NCI-H526 (cell line): ENCODE measurements around the gene DOC2A.

Source experiments
- DNase-seq, 2 experiments: peaks; one replicate each; lab custom pipeline; 2025; lab: John Stamatoyannopoulos, UW

The DOC2A gene

DNA sequence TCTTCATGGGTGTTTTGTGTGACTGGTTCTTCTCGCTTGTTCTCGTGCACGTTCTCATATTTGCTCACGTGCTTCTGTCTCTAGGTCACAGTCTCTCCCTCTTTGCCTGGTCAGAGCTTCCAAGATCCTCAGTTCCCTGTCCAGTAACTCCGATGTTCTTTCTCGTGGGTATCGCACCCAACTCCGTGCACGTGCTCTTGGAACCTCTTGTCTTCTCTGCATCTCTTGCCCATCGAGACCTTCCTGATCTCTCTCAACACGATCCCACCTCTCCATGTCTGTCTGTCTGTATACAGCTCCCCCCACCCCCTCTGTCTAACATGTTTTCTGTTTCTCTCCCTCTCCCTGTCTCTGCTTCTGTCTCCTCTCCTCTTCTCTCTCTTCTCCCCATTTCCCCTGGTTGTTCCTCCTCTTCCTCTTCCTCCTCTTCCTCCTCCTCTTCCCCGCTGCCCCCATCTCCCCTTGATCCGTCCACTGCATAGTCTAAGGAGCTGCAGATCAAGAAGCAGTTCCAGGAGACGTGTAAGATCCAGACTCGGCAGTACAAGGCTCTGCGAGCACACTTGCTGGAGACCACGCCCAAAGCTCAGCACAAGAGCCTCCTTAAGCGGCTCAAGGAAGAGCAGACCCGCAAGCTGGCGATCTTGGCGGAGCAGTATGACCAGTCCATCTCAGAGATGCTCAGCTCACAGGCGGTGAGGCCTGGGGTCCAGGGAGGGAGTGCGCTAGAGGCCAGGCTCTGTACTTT, 21.5 kb downstream of the DOC2A start:
- no peak for DNase-seq

DNA sequence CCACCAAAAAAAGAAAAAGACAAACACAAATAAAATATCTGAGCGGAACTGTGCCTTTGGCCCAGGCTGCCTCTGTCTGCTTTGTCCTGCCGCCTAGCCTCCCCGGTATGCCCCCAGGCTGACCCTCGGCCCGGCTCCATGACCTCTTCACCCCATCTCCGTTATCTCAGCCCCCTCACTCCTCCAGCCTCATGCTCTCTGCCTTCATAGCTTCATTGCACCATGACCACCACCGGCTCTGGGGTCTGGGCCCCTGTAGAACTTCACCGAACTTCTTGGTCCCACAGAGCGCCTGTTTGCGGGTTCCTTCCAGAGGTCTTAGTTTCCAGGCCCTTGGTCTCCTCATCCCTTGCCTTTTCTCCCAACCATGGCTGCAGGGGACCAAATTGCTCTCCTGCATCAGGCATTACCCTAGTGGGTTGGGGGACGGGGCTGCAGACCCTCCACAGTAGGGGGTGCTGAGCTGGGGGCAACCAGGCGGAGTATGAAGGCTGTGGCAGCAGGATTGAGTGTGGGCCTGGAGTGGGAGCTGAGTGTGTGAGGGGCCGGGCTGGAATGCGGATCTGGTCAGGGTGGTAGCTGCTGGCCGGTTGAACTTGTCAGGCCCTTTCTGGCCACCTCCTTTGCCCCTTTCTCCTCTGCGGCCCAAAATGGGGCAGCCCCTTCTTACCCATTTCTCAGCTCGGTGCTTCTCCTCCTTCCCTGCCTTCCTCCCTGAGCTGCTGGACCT, 22.3 kb downstream of the DOC2A start:
- DNase-seq: no peak

DNA sequence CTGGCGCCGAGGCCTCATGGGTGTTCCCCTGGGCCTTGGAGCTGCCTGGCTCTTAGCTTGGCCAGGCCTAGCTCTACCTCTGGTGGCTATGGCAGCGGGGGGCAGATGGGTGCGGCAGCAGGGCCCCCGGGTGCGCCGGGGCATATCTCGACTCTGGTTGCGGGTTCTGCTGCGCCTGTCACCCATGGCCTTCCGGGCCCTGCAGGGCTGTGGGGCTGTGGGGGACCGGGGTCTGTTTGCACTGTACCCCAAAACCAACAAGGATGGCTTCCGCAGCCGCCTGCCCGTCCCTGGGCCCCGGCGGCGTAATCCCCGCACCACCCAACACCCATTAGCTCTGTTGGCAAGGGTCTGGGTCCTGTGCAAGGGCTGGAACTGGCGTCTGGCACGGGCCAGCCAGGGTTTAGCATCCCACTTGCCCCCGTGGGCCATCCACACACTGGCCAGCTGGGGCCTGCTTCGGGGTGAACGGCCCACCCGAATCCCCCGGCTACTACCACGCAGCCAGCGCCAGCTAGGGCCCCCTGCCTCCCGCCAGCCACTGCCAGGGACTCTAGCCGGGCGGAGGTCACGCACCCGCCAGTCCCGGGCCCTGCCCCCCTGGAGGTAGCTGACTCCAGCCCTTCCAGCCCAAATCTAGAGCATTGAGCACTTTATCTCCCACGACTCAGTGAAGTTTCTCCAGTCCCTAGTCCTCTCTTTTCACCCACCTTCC, 23.3 kb downstream of the DOC2A start:
- no peak for DNase-seq

DNA sequence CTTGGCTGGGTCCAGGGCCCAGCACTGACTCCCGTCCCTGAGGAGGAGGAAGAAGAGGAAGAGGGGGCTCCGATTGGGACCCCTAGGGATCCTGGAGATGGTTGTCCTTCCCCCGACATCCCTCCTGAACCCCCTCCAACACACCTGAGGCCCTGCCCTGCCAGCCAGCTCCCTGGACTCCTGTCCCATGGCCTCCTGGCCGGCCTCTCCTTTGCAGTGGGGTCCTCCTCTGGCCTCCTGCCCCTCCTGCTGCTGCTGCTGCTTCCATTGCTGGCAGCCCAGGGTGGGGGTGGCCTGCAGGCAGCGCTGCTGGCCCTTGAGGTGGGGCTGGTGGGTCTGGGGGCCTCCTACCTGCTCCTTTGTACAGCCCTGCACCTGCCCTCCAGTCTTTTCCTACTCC, 23.9 kb downstream of the DOC2A start:
- DNase-seq: no peak

DNA sequence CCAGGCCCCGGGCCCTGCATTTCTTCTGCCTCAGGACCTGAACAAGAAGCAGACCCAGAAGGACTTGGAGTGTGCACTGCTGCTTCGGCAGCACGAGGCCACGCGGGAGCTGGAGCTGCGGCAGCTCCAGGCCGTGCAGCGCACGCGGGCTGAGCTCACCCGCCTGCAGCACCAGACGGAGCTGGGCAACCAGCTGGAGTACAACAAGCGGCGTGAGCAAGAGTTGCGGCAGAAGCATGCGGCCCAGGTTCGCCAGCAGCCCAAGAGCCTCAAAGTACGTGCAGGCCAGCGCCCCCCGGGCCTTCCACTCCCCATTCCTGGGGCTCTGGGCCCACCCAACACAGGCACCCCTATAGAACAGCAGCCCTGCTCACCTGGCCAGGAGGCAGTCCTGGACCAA, 24.6 kb downstream of the DOC2A start:
- no peak for DNase-seq

DNA sequence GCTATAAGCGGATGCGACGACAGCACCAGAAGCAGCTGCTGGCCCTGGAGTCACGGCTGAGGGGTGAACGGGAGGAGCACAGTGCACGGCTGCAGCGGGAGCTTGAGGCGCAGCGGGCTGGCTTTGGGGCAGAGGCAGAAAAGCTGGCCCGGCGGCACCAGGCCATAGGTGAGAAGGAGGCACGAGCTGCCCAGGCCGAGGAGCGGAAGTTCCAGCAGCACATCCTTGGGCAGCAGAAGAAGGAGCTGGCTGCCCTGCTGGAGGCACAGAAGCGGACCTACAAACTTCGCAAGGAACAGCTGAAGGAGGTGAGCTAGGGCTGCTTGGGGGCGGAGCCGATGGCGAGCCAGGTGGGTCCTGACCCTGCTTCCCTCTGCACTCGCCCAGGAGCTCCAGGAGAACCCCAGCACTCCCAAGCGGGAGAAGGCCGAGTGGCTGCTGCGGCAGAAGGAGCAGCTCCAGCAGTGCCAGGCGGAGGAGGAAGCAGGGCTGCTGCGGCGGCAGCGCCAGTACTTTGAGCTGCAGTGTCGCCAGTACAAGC, 25.5 kb downstream of the DOC2A start:
- no peak for DNase-seq

DNA sequence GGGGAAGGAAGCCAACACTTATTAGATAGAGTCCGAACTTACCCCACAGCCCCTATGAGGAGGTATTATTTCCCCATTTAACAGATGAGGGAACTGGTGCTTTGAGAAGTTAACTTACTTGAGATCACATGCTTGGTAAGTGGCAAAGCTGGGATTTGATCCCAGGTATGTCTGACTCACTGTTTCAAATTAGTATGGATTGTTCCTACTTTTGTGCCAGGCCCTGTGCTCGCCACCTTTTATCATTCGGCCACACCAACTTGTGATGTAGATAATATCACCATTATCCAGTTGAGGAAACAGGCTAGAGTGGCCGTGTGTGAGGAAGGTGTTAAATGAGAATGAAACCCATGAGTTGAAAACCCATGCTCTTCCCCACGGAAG, 26.1 kb downstream of the DOC2A start:
- no peak for DNase-seq

DNA sequence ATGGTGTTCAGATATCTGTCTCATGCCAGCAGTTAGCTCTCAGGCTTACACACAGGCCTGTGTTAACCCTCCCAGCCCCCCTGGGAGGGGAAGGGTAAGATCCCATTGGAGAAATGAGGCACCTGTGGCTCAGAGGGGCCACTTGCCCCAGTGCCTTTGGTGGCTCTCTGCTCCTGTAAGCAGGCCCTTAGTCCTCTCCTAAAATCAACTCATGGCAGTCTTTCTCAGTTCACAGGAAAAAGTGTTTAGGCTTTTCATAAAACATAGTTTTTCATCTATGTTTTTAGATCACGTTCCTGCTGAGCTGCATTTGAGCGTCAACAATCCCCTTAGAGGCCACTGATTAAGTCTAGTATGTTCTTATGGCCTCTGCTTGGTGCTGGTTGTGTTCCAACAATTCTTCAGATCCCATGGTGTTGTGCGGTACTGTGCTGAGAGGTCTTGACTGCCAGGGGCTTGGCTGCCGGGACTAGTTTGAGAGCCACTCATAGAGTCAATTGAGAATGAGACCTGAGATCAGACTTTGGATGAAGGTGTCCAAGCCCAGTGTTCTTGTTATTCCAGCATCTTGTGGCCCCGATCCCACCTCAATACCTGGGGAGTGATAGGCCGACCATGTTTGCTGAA, 26.6 kb downstream of the DOC2A start:
- no peak for DNase-seq

DNA sequence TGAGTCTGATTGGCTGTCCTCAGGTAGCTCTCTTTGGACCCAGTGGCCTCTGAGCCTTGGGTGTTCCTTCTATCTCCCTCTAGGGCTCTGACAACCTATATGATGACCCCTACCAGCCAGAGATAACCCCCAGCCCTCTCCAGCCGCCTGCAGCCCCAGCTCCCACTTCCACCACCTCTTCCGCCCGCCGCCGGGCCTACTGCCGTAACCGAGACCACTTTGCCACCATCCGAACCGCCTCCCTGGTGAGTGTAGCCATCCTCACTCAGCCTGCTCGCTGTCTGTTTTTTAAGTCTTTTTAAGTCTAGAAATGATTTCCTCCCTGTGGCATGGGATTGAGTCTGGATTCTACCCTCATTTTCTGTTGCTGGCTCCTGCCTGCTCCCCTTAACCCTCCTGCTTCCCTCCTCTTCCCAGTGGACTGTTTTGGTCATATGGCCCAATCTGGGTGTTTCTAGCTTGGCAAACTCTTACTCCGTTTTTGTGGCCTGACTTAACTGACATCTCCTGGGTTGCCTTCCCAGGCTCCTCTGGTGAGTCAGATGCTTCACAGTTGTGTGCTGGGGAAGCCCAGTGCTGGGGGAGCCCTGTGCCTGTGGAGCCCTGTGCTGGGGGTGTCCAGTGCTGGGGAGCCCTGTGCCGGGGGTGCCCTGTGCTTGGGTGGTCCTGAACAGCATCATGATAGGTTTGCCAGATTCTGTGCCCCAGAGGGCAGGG, 27.2 kb downstream of the DOC2A start:
- no peak for DNase-seq

DNA sequence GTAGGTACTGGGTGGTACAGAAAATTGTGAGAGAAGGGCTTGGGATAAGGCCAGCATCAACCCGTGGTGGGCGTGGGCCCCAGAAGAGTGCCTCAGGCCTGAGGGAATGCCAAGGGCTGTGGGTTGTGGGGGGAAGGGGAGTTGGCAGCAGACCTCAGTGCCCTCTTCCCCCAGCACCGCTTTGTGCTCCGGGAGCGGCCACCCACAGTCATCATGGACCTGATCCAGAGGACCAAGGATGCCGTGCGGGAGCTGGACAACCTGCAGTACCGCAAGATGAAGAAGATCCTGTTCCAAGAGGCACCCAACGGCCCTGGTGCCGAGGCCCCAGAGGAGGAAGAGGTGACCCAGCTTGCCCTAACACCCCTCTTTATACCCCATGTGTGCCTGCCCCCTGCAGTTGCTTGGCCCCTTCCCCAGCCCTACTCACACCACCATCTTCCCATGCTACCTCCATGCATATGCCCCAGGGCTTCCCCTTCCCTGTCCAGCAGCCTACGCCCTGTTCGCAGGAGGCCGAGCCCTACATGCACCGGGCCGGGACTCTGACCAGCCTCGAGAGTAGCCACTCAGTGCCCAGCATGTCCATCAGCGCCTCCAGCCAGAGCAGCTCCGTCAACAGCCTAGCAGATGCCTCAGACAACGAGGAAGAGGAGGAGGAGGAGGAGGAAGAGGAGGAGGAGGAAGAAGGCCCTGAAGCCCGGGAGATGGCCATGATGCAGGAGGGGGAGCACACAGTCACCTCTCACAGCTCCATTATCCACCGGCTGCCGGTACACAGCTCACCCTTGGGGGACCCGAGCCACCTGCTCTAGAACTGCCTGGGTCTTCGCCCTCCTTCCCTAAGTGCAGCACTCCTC, 28.0 kb downstream of the DOC2A start:
- DNase-seq: no peak

DNA sequence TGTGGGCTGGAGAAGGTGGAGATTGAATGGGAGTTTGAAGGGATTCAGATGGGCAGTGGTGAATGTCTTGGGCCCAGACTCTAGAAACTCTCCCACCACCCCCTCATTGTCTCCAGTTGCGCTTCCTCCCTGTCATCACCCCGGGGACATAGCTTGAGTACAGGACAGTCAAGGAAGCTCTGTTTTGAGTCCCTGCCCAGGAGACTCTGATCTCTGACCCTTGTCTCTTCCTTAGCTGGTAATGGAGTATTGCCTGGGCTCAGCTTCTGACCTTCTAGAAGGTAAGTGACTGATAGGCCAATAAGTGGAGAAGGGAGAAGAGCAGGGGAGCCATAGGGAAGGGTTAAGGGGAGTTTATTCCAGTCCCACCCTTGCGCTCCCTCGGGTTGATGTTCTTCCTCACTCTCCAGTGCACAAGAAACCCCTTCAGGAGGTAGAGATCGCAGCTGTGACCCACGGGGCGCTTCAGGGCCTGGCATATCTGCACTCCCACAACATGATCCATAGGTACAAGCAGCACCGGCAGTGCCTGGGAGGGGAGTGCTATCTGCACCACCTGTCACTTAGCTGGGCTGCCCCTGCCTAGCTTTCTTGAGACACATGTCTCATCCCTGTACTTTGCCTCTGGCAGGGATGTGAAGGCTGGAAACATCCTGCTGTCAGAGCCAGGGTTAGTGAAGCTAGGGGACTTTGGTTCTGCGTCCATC, 32.1 kb downstream of the DOC2A start:
- no peak for DNase-seq

DNA sequence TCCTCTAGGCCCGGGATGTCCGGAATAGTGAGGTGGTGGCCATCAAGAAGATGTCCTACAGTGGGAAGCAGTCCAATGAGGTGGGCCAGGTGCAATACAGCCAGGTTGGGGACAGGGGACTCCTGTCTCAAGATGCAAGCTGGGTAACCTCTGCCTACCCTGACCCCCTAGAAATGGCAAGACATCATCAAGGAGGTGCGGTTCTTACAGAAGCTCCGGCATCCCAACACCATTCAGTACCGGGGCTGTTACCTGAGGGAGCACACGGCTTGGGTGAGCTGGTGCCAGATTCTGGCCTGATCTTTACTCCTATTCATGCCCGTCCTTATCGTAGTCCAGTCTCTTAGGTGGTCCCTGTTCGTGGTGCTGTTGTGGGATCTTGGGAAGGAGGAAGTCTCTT, 32.7 kb downstream of the DOC2A start:
- DNase-seq: no peak

DNA sequence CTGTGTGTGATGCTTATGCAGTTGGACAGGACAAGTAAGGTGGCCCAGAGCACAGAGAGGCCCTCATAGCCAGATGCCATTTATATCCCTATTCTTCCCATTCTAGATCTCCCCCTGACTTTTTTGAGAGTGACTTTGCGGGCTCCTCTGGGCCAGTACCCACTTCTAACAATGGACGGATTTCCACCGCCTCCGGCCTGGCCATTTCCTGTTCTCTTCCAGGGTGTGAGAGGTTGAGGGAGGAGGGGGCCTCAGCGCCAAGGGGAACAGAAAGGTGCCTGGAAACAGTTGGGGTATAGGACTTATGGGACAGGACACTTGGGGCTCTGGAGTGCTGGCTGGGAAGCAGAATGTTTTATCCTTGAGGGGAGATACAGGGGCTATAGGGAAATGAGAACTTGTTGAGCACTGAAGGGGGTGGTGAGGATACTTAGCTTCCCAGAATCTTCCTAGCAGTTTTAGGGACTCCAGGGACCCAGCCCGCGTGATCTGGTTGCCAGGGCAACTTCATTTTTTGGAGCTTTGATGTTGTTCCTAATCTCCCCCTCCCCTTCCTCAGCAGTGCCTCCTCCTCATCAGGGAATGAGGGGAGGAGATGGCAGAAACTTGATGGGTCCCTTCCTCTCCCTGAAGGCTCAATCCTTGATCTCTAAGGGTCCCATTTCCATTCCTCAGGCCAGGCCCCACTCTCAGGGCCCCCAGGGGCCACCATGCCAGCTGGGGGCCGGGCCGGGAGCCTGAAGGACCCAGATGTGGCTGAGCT, 33.6 kb downstream of the DOC2A start:
- no peak for DNase-seq

DNA sequence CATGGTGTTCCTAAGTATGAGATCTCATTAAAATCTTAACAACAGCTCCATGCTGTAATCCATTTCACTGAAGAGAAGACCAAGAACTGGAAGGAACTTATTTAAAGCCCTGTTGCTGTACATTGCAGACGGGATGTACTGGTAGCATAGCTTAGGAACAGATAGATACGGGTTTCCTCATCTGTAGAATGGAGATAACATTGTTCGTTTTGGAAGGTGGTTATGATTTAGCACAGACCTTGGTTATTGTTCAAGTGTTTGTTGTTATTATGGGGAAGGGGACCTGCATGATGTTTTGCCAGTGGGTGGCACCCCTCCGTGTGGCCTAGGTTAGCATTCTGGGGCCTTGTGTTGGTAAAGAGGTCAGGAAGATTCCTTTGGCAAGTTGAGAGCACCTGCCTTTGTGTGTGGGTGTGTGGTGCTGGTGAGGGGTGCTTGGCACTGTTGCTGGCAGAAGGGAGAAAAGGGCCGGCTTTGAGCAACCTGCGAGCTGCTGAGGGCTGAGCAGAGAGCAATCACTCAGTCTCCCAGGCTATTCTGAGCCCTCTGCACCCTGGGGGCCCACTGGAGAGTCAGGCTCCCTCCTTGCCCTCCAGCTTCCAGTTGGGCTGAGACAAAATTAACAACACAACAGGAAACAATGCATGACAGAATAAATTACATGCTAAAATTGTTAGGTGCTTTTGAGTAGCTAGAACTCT, 34.9 kb downstream of the DOC2A start:
- DNase-seq: no peak

DNA sequence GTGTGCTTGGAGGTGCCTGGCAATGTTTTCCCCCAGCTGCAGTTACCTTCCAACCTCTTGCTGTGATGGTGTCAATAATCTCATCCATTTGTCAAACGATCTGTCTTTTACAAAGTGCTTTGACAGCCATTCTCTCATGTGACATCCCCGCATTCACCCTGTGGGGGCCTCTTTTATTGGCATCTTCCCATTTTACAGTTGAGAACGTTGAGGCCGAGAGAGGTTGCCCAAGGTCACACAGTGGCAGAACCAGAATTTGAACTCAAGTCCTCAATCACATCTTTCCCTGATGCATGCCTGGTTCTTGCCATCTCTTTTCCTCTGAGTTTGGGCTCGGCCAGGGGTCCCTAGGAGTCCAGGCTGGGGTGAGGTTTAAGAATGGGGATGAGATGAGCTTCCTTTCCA, 35.7 kb downstream of the DOC2A start:
- DNase-seq: no peak

DNA sequence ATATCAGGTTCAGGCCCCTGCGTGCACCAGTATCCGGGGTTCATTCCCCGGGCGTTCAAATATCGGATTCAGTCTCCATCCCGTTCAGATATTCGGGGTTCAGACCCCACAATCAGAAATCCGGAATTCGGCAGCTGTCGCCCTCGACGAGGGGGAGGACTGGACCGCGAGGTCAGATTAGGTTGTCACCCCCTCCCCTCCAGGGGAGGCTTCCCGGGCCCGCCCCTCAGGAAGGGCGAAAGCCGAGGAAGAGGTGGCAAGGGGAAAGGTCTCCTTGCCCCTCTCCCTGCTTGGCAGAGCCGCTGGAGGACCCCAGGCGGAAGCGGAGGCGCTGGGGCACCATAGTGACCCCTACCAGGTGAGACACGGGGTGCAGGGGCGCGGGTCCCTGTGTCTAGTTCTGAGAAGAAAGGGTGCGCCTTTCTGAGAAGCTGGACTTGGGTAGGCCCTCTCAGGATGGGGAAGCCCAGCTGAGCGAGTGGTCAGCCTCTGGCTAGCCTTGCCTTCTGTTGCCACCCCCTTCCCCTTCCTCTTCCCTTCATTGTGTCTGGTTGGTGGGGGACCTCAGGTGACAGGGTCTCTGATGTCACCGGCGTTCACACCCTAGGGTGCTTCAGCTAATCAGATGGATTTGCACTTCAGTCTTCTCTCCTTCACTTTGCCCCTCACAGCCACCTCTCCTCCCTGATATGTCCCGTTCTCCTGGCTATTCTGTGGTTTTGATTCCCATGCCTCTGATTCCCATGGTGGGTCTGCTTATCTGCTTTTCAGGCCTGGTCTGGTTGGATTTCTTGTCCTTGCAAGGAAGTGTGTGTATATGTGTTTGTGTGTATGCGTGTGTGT, 36.3 kb downstream of the DOC2A start:
- DNase-seq: no peak

DNA sequence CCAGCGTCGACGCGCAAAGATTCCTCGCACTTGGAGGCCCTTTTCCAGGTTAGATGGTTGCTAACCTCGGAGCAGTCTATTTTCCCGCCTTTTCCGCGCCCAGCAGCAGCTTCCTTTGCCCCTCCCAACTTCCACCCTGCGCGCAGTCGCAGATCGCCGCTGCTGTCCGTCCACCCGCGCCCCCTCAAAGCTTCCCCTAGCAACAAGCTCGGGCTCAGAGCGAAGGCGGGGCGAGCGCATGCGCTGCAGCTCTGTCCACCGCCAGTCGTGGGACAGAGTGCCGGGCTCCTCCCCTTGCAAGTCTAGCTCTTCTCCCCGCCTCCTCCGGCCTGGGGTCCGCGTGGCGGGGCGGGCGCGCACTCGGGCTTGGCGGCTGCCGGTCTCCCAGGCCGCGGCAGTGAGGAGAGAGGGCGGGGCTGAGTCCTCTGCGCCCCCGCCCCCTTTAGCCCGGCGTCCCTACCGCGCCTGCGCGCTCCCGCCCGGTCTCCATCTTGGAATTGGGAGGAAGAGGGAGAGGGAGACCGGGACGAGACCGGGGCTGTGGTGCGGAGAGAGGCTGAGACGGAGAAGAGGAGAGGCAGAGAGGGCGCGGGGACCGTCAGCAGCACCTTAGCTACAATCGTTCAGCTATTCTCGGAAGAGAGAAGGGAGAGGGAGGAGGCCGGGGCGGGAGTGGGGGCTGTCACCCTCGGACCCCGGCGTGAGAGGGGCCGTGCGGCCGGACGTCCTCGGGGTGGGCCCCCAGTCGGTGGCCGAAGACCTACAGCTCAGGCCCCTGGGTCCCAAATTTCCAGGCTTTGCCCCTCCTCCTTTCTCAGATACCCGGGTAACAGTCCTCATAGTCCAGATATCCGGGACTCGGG, 37.2 kb downstream of the DOC2A start, which contains the start of gene TAOK2:
Gene TAOK2 (plus strand): TSS at position 485 of the 863 bp plus-strand sequence. CDS start 3,905 bp downstream, outside the sequence.
- peak; percentile 97 to 99 for DNase-seq
